Measurements from ENCODE around the gene MPPED2. TPM values are rescaled to one million over a fixed set of nuclear protein-coding genes. Genes with fewer than 3 reads are reported as not detected.
"Not testable (repeated sequence)": the region's sequence is repeated elsewhere in the genome, so short reads cannot be mapped to it uniquely, and the experiment has no call there.

The MPPED2 gene
- total RNA-seq, 1 donor from 2014 or later, result 13.7 TPM

DNA sequence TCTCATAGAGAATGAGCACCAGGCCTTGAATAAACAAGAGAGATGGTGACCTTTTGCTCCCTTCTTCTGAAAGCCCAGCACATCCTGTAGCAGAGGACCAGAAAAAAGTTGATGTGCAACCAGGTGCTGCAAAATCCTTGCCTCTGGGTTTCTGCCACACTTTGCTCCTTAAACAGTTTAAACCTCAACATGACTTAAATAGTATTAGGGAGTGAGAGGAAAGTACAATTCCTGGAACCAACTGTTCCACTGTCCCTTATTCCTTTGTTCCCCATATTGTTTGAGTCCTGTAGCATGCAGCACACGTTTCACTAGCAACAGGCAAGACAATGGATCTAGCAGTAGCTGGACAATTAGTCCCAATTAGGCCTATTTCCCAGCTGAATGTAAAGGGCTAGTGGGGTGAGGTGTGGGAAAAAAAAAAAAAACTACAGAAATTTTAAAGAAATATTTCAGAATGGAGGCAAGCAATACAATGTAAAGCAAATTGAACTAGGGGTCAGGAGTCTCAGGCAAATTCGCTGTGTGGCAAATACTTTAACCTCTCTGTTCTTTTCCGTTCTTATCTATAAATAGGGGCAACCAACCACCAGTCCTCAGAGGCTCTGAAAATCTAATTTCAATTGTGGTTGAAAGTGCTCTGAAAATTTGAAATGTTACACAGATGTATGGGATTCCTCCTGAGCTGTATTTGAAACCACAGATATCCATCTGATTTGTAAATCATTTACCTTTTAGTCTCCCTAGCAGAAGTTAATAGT is 6.6 kb downstream of the MPPED2 start:
- DNase-seq (ENCODE audit: low spot score), result no peak

DNA sequence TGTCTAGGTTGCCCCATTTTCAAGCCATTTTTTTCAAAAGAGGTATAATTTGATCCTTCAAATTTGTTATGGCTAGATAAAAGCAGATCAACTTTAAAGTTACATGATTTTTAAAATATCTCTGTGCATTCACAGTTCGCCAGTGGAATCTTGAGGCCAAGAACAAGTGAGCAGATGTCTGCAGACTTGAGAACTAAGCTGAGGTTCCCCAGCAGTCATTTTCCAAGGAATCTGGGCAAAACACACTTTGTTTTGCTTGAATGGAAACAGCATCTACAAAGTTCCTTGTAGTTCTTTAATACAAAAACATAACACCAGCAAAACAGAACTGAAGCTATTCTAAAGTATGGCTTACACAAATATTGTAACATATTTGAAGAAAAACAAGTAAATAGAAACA is 7.7 kb downstream of the MPPED2 start:
- no peak for DNase-seq (ENCODE audit: low spot score)

DNA sequence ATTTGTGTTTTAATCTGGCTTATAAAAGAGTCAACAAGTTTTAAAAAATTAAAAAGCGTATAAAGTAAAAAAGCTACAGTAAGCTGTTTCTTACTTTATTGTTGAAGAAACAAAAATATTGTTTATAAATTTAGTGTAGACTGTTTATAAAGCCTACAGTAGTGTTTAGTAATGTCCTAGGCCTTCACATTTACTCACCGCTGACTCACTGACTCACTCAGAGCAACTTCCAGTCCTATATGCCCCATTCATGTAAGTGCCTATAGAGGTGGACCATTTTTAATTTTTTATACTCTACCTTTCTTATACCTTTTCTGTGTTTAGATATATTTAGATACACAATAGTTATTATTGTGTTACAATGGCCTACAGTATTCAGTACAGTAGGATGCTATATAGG is 12.2 kb downstream of the MPPED2 start:
- DNase-seq (ENCODE audit: low spot score), result no peak

DNA sequence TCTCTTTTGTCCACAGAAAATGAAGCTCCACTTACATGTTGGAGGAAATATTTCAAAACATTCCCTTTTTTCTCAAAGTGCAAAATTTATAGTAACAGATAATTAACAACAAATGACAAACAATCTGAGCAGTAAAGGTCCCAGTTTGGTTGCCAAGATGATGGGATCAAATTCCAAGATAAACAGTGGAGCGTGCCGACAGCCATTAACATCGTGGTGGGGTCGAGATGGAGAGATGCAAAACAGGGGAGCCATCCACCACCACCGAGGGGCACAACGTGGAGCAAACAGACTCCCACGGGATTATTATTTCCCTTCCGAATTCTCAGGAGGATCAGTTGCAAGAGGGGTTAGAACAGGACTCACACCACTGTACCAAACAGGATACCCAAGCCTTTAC is 17.2 kb downstream of the MPPED2 start:
- no peak for DNase-seq (ENCODE audit: low spot score)

GRCh38 chr11:30567644-30568043 is 18.5 kb downstream of the MPPED2 start:
- DNase-seq (ENCODE audit: low spot score), result no peak

- DNase-seq (ENCODE audit: low spot score), result no peak
Measured at GRCh38 chr11:30567120-30567519, 19.0 kb downstream of the MPPED2 start.

DNA sequence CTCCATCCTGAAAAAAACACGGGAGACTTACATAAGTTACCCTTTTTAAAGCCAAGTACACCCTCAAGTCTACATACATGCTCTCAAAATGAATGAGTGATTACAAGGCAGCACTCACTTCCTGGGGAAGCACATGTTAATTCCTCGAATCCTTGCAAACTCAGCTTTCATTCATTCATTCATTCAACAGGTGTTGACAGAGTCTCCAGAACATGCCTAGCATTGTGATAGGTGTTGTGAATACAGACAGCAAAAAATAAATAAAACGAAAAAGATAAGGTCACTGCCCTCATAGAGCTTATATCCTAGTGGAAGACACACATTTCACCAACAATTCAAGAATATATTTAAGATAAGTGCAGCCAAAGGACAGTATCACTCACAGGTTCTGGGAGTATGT is 19.7 kb downstream of the MPPED2 start:
- no peak for DNase-seq (ENCODE audit: low spot score)

DNA sequence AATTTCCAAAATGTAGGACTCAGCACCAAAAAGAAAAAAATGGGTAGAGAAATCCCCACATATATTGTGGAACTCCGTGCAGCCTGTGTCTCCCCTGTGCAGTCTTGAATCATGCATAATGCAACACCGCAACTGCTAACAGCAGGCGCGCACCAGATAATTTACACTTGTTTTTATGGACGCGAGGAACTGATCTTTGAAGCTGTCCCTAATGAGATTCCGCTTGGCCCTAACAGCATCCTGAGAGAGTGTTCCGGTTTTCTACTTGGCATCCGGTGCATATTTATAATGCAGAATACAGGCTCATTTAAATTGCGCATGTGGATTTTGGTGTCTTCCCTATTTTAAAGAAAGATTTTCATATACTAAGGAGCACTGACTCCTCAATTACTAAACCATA is 21.1 kb downstream of the MPPED2 start:
- no peak for DNase-seq (ENCODE audit: low spot score)

DNA sequence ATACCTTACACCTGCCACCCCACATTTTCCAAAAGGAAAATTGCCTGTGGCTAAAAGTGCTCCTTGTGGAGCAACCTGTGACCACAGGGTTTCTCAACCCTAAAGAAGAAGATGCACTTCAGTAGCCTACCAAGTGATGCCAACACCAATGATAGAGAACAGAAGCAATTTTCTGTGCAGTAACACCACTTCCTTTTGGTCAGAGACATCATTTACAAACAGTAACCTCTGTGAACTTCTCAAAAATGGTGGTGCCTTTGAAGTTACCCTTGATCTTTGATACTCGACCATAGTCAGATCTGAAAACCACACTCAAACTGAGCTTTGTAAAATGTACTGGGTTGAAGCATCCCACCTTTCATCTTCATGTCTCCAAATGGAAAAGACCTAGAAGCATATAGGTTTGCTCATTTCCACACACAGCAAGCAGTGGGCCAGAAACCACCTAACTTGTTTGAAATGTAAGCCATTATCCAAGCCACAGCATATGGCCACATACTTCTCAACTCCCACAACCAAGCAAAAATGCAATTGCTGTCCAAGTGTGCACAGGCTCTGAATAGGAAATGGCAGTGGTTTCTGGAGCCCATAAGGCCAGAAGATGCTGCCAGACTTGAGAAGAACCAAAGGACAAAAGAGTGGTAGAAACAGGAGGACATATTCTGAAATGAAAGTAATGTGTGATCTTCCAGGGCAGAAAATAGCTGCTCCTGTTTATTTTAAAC is 24.3 kb downstream of the MPPED2 start:
- DNase-seq (ENCODE audit: low spot score), result no peak

- DNase-seq (ENCODE audit: low spot score), result no peak
Measured at GRCh38 chr11:30560206-30561106, 25.7 kb downstream of the MPPED2 start.

DNA sequence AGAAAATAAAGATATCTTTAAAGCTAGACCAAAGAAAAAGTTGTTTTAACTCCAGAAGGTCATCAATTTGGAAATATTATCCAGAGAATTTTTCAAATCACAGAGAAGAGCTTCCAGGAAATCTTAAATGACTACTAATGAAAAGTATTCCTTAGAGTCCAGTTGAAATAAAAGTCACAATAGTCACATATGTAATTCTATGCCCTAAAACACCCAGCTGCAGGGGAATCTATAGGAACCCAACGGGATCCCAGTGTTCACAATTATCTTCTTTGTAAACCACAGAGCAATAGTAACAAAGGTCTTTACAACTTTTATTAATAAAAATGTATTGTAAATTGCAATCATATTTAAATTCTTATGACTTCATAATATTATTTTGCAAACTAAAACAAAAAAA is 27.1 kb downstream of the MPPED2 start:
- DNase-seq (ENCODE audit: low spot score), result no peak

DNA sequence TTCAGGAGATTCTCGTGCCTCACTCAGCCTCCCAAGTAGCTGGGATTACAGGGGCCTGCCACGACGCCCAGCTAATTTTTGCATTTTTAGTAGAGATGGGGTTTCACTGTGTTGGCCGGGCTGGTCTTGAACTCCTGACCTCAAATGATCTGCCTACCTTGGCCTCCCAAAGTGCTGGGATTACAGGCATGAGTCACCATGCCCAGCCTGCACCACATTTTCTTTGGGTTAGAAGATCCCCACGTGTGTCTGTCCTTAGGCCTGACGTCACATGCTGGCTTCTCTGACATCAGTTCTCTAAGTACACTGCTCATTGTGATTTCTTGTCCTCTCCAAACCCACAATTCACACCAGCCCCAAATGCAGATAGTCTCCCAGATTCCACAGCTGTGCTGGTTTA is 31.6 kb downstream of the MPPED2 start:
- DNase-seq (ENCODE audit: low spot score), result not testable (repeated sequence)

DNA sequence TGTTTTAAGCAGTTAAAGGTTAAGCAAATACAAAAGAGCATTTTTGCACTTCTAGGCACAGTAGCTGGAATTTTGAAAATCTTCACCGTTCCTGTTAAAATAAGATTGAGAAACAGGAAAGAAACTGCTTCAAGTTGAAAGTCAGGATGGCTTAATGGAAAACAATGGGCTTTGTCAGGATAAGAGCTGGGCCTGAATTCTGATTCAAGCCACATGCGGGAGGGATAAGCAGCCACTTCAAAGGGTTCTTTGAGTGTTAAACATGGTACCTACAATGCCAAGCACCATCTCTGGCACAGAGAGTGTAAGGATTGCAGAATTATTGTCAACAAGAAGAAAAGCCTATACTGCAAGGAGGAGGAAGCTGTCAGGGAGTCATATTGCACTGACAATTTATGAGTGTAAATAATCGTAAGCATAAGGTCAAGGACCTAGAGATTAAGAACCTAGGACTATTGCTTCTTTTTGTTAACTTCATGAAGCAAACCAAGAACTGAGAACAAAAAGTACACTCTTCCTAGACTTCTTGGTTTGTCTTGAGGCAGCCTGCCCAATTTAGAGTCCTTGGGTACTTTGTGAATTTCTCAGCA is 32.5 kb downstream of the MPPED2 start:
- DNase-seq (ENCODE audit: low spot score), result no peak

- DNase-seq (ENCODE audit: low spot score), result no peak
Measured at GRCh38 chr11:30552839-30553238, 33.3 kb downstream of the MPPED2 start.

DNA sequence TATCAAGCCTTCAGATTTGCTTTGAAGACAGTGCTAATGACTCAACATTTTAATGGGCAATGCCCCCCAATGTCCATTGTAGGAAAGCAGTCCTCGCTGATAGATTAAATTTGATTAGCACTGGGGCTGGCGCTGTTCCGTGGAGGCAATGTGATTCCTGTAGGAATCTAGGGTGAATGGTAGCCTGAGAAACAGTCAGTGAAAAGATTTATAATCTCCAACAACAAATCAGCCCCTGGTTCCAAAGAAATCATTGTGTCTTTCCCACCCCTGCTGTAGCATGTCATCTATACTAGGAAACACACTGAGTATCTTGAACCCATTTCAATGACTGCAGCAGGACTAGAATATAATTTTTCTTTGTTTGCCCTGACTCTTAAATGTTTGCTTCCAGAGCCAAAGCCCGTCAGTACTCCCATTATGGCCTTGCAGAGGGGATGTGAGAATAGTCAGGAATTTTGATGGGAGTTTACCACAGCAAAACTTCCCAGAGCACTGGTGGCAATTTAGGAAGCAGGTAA is 36.1 kb downstream of the MPPED2 start:
- no peak for DNase-seq (ENCODE audit: low spot score)

DNA sequence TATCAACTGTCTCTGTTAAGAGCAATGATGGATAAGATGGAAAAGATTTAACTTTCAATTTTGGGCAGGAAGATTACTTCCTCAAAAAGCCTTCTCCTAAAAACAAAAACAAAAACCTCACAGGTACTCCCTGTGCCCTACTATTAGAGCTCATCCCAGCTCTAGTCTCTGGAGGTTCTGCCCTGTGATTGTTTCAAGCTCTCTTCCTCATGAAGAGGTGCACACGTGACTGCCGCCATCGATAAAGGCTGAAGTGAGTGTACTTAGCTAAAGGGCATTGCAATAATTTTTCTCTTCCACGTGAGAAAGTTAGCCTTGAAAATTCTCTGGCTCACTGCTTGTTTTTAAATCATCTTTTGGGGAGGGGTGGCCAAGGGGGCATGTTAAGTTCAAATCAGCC is 36.6 kb downstream of the MPPED2 start:
- DNase-seq (ENCODE audit: low spot score), result no peak

GRCh38 chr11:30546334-30546733 is 39.8 kb downstream of the MPPED2 start:
- no peak for DNase-seq (ENCODE audit: low spot score)

DNA sequence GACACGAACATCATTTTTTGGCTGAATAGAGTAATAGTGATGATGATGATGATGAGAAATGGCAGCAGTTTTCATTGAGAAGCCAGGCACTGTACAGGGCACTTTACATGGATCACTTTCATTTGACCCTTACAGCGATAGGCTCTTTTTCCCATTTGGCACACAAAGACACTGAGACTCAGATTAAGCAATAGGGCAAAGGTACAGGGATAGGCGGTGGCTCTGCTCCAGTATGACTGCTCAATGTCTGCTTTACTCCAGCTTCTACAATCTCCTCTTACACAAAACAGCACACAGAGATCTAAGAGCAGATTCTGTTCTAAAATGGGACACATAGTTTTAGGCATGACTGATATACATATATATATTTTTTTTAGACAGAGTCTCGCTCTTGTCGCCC is 40.6 kb downstream of the MPPED2 start:
- no peak for DNase-seq (ENCODE audit: low spot score)

- DNase-seq (ENCODE audit: low spot score), result no peak
Measured at GRCh38 chr11:30543066-30543465, 43.1 kb downstream of the MPPED2 start.

- DNase-seq (ENCODE audit: low spot score), result no peak
Measured at GRCh38 chr11:30540781-30541180, 45.4 kb downstream of the MPPED2 start.

DNA sequence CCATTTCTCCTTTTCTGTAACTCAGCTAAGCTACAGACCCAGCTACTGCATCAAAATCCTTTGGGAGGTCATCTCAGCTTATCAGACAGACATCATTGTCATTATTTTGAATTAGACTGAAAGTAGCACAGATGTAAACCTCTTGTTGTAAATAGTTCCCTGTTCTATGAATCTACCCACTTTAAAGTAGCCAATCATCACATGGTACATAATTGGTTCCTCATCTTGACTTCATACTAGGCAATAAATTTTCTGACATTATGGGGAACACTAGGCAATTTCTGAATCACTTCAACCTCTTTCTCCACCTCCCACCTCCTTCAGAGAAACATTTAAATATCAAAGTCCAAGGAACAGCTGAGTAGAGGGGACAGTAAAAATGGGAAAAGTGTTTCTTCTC is 47.9 kb downstream of the MPPED2 start:
- no peak for DNase-seq (ENCODE audit: low spot score)

DNA sequence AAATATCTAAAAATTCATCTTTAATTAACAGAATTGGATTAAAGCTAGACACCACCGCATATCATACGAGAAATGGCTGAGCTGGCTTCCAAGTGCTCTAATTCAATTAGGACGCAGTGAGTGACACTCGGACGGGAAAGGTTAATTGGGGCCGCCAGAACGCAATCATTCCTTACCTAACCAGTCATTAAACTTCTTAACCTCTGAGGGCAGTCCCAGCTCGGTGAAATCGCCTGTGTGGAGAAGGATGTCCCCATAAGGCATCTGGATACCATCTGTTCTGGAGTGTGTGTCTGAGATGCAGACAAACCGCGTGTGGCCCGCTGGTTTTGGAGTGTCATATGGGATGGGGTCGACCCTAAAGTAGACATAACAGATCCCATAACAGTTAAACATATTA is 50.3 kb downstream of the MPPED2 start:
- DNase-seq (ENCODE audit: low spot score), result no peak

Measured in umbilical cord (tissue), 2 donors.